Stomach (tissue), 9 donors: ENCODE data around the gene VPS13D. TPM values are rescaled to one million over a fixed set of nuclear protein-coding genes. Genes with fewer than 3 reads are reported as not detected.

Source experiments
- DNase-seq, 2 donors: peaks; one replicate each; pipeline versions ENCODE4 v3.0.0 to v3.0.0-alpha.2; 2013 to 2019
- H3K27ac ChIP-seq, 5 donors: fragments of 200-600 bp in 4 of 5; sonication (generic) in 4 of 5; one replicate each; pipeline ENCODE4 v1.5.1; 2013 to 2019; ENCODE audit warnings: mild to moderate bottlenecking in 1 of 5, moderate library complexity in 1 of 5
- H3K27me3 ChIP-seq, 3 donors: fragments of 200-600 bp; sonication (generic); one replicate each; pipeline ENCODE4 v1.5.1; 2017 to 2019; ENCODE audit warnings: mixed run types in 1 of 3
- H3K36me3 ChIP-seq, 4 donors: fragments of 200-600 bp; sonication (generic); 1 replicate in 3 of 4; 2 replicates in 1 of 4; pipeline ENCODE4 v1.5.1; 2016 to 2019
- H3K4me1 ChIP-seq, 4 donors: fragments of 200-600 bp; sonication (generic); one replicate each; pipeline ENCODE4 v1.5.1; 2016 to 2019
- H3K4me3 ChIP-seq, 4 donors: fragments of 200-600 bp; sonication (generic) in 3 of 4; one replicate each; pipeline ENCODE4 v1.5.1; 2016 to 2019; ENCODE audit warnings: mild to moderate bottlenecking in 1 of 4
- H3K9me3 ChIP-seq, 4 donors: fragments of 200-600 bp; sonication (generic); one replicate each; pipeline ENCODE4 v1.5.1; 2016 to 2019
- CTCF ChIP-seq, 7 experiments: fragments of 450-650 bp in 4 of 7; fragments of 200-600 bp in 3 of 7; sonication (generic) in 3 of 7; IDR thresholded peaks; one replicate each; pipeline ENCODE4 v1.5.1; 2016 to 2019; ENCODE audit warnings: antibody characterized with exemption in 7 of 7, control low read depth in 2 of 7, mild to moderate bottlenecking in 1 of 7
- EP300 ChIP-seq: sonication (generic); formaldehyde crosslinking; IDR thresholded peaks from one replicate; pipeline ENCODE4 v1.6.1; 2017; ENCODE audit warnings: antibody characterized with exemption
- POLR2A ChIP-seq, 4 donors: fragments of 450-650 bp; IDR thresholded peaks; one replicate each; pipeline ENCODE4 v1.6.1; 2016; ENCODE audit warnings: antibody characterized with exemption in 4 of 4, control low read depth in 2 of 4, mild to moderate bottlenecking in 1 of 4, moderate library complexity in 1 of 4
- POLR2AphosphoS5 ChIP-seq, 3 donors: sonication (generic); formaldehyde crosslinking; IDR thresholded peaks; one replicate each; pipeline ENCODE4 v1.6.1; 2016; ENCODE audit warnings: antibody characterized with exemption in 3 of 3
- WGBS, 5 donors: extraction: QIAGEN DNeasy Blood & Tissue Kit in 3 of 5; methylation state at CpG; one replicate each; pipeline versions ENCODE4 v1.1.5 to v1.1.7; 2013 to 2018; 5-methylcytosine and 5-hydroxymethylcytosine counted together
- intact Hi-C: fragments of 100-400 bp; cut with DNase I; formaldehyde crosslinking; loops from one replicate; pipeline ENCODE4 v1.15.1; 2023; ENCODE audit warnings: low total_unique reads
- polyA plus RNA-seq, 3 donors: library from polyadenylated mRNA; stranded (reverse); fragments of 200-250 nt; gene quantifications; one replicate each; pipeline ENCODE4 v1.2.3, GENCODE V29; 2013
- total RNA-seq, 5 donors: library from RNA; depleted of rRNA; stranded (reverse); fragments of >200 nt; gene quantifications; one replicate each; pipeline versions ENCODE4 v1.1.0 to v1.2.3, GENCODE V29; 2014 to 2016
- donor health status: healthy with polysubstance abuse.
- donor health status: Bipolar disorder and iron deficiency.
- donor health status: healthy.

VPS13D gene
- total and polyA plus RNA-seq, 8 donors = 6.7 to 106 (median 66.5) TPM

GRCh38 chr1:12496154-12496961 lies 266.5 kb downstream of the VPS13D start:
- intact Hi-C loops = no loop called here
- DNase-seq = no peak
- 38 to 48% (median 44%) methylated on average over 7 to 9 of the region's 9 CpGs for WGBS, 5 donors
- Histone ChIP-seq H3K27ac (peak overlapping the region; percentile 57 to 88 (median 75)), H3K9me3 (no peaks in the 10 kb centered on the region), H3K27me3 (no peaks in the 10 kb centered on the region), H3K4me3 (no peak overlapping the region), H3K4me1 (peaks cover 11 to 38% (median 22%) of the 10 kb centered on the region in 4 donors), H3K36me3 (peaks cover 0 to 37% (median 30%) of the 10 kb centered on the region in 4 donors)
- TF ChIP-seq CTCF (IDR thresholded peaks at IDR 0.05) = no peak
- TF ChIP-seq POLR2AphosphoS5 (IDR thresholded peaks at IDR 0.05) = peak in 2 of 3 donors; percentile 2 to 28

- Histone ChIP-seq H3K27ac (peak overlapping the region in 2 of 5 donors; percentile 1 to 56), H3K27me3 (no peaks in the 10 kb centered on the region), H3K4me3 (no peak overlapping the region), H3K4me1 (peaks cover 11 to 30% (median 20%) of the 10 kb centered on the region in 4 donors), H3K36me3 (peaks cover 0 to 44% (median 36%) of the 10 kb centered on the region in 4 donors), H3K9me3 (no peaks in the 10 kb centered on the region)
- 89 to 93% (median 92%) methylated on average over 13 of the region's 13 CpGs for WGBS, 5 donors
- intact Hi-C loops = no loop called here
- no peak for TF ChIP-seq CTCF (IDR thresholded peaks at IDR 0.05)
- TF ChIP-seq EP300 = no peak
- no peak for TF ChIP-seq POLR2A (IDR thresholded peaks at IDR 0.05)
- TF ChIP-seq POLR2AphosphoS5 (IDR thresholded peaks at IDR 0.05) = no peak
- DNase-seq = no peak
These were observed 269.9 kb downstream of the VPS13D start for GRCh38 chr1:12499539-12500240.

GRCh38 chr1:12501661-12502060 lies 271.8 kb downstream of the VPS13D start:
- Histone ChIP-seq H3K4me1 (peaks cover 4 to 12% (median 7%) of the 10 kb centered on the region in 4 donors), H3K27me3 (no peaks in the 10 kb centered on the region), H3K4me3 (no peak overlapping the region), H3K9me3 (no peaks in the 10 kb centered on the region), H3K27ac (peak overlapping the region in 2 of 5 donors; percentile 3 to 32), H3K36me3 (peaks cover 2 to 62% (median 53%) of the 10 kb centered on the region in 4 donors)
- intact Hi-C loops = no loop called here
- TF ChIP-seq EP300 = no peak
- TF ChIP-seq POLR2AphosphoS5 (IDR thresholded peaks at IDR 0.05) = no peak
- TF ChIP-seq POLR2A (IDR thresholded peaks at IDR 0.05) = no peak
- TF ChIP-seq CTCF (IDR thresholded peaks at IDR 0.05) = no peak
- no peak for DNase-seq
- WGBS, 5 donors = 82 to 95% (median 90%) methylated on average over 9 of the region's 9 CpGs

- peaks cover 7 to 65% (median 55%) of the 10 kb centered on the region in 4 donors for H3K36me3 ChIP-seq
- DNase-seq = no peak
- no peaks in the 10 kb centered on the region for H3K9me3 ChIP-seq
- H3K27me3 ChIP-seq = no peaks in the 10 kb centered on the region
- H3K4me1 ChIP-seq = peaks cover 0 to 5% (median 0%) of the 10 kb centered on the region in 4 donors
- peak overlapping the region in 2 of 5 donors; percentile 3 to 32 for H3K27ac ChIP-seq
- TF ChIP-seq EP300 (no peak), POLR2A (IDR thresholded peaks at IDR 0.05) (no peak), POLR2AphosphoS5 (IDR thresholded peaks at IDR 0.05) (no peak), CTCF (IDR thresholded peaks at IDR 0.05) (no peak)
- WGBS, 5 donors = 86 to 97% (median 94%) methylated on average over 9 to 11 of the region's 11 CpGs
- intact Hi-C loops = no loop called here
- no peak overlapping the region for H3K4me3 ChIP-seq
These were observed 272.7 kb downstream of the VPS13D start for GRCh38 chr1:12502336-12503109.
